ENCODE measurements around the gene RBM47.

The RBM47 gene

GRCh38 chr4:40596522-40596921, 33.1 kb downstream of the RBM47 start:
- Histone ChIP-seq H3K27ac (ENCODE audit: extremely low read depth, low read depth, low read length) (no peak overlapping the region), H3K4me3 (ENCODE audit: low read depth, low read length) (no peak overlapping the region), H3K4me1 (ENCODE audit: control insufficient read depth, insufficient read depth, low read length) (no peaks in the 10 kb centered on the region), H3K36me3 (ENCODE audit: control insufficient read depth in 2 of 2, insufficient read depth in 1 of 2, low read length in 2 of 2) (no peaks in the 10 kb centered on the region), H3K9me3 (ENCODE audit: control insufficient read depth, insufficient read depth, low read depth, low read length) (no peaks in the 10 kb centered on the region)
- ChIA-PET CTCF (no interaction called here), POLR2A (no interaction called here)
- no peak for TF ChIP-seq ZNF157 (tag by site-specific recombination; IDR thresholded peaks at IDR 0.05)
- no peak for TF ChIP-seq SETDB1 (IDR thresholded peaks at IDR 0.05; ENCODE audit: insufficient read length, low read length)
- no peak for TF ChIP-seq ZNF677 (tag by site-specific recombination; IDR thresholded peaks at IDR 0.05)
- TF ChIP-seq ZNF174 (tag by site-specific recombination; IDR thresholded peaks at IDR 0.05), result no peak
- TF ChIP-seq, protein P1, sequence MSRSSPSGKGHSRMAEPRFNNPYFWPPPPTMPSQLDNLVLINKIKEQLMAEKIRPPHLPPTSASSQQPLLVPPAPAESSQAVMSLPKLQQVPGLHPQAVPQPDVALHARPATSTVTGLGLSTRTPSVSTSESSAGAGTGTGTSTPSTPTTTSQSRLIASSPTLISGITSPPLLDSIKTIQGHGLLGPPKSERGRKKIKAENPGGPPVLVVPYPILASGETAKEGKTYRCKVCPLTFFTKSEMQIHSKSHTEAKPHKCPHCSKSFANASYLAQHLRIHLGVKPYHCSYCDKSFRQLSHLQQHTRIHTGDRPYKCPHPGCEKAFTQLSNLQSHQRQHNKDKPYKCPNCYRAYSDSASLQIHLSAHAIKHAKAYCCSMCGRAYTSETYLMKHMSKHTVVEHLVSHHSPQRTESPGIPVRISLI (tag by site-specific recombination; IDR thresholded peaks at IDR 0.05), result no peak
- TF ChIP-seq KLF7 (tag by site-specific recombination; IDR thresholded peaks at IDR 0.05; ENCODE audit: borderline replicate concordance), result no peak
- no peak for TF ChIP-seq GLI2 (tag by site-specific recombination; IDR thresholded peaks at IDR 0.05; ENCODE audit: borderline replicate concordance, low read depth)

DNA sequence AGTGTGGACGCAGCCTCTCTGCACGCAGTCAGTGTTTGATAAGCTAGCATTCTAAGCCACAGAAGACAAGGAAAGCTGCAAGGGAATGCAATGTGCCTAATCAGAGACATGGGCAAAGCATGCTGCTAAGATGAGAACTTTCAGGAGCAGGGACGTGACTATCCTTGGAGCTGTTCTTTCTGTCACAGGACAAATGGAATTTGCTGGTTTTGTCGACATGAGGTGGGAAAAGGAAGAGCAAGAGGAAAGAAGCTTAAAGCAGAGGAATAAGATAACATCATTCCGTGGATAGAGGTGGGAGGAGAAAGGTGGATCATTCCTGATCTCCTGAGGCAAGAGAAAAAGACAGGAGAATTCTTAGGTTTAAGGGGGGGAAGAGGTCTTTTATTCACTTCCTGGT, 33.7 kb downstream of the RBM47 start:
- H3K4me3 ChIP-seq (ENCODE audit: low read depth, low read length), result no peak overlapping the region
- CTCF ChIA-PET, result no interaction called here
- no peaks in the 10 kb centered on the region for H3K4me1 ChIP-seq (ENCODE audit: control insufficient read depth, insufficient read depth, low read length)
- no peak for TF ChIP-seq ZNF571 (tag by site-specific recombination; IDR thresholded peaks at IDR 0.05)
- no peak for TF ChIP-seq ZNF121 (tag by site-specific recombination; IDR thresholded peaks at IDR 0.05)
- no peak for TF ChIP-seq ZNF433 (tag by site-specific recombination; IDR thresholded peaks at IDR 0.05; ENCODE audit: low read depth)
- TF ChIP-seq, protein P2, sequence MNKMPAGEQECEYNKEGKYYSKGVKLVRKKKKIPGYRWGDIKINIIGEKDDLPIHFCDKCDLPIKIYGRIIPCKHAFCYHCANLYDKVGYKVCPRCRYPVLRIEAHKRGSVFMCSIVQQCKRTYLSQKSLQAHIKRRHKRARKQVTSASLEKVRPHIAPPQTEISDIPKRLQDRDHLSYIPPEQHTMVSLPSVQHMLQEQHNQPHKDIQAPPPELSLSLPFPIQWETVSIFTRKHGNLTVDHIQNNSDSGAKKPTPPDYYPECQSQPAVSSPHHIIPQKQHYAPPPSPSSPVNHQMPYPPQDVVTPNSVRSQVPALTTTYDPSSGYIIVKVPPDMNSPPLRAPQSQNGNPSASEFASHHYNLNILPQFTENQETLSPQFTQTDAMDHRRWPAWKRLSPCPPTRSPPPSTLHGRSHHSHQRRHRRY (tag by site-specific recombination; IDR thresholded peaks at IDR 0.05), result no peak
- no peak for TF ChIP-seq ZNF16 (tag by site-specific recombination; IDR thresholded peaks at IDR 0.05; ENCODE audit: low read depth)
- no peak for TF ChIP-seq GFI1B (tag by site-specific recombination; IDR thresholded peaks at IDR 0.05)
- TF ChIP-seq ZSCAN23 (tag by site-specific recombination; IDR thresholded peaks at IDR 0.05), result no peak
- no peak for TF ChIP-seq ZNF488 (tag by site-specific recombination; IDR thresholded peaks at IDR 0.05)
- TF ChIP-seq MZF1 (tag by site-specific recombination; IDR thresholded peaks at IDR 0.05; ENCODE audit: borderline replicate concordance), result no peak
- no peak for TF ChIP-seq ZNF660 (tag by site-specific recombination; IDR thresholded peaks at IDR 0.05)
- no peak for TF ChIP-seq ZNF146 (tag by site-specific recombination; IDR thresholded peaks at IDR 0.05)
- TF ChIP-seq, protein P3, sequence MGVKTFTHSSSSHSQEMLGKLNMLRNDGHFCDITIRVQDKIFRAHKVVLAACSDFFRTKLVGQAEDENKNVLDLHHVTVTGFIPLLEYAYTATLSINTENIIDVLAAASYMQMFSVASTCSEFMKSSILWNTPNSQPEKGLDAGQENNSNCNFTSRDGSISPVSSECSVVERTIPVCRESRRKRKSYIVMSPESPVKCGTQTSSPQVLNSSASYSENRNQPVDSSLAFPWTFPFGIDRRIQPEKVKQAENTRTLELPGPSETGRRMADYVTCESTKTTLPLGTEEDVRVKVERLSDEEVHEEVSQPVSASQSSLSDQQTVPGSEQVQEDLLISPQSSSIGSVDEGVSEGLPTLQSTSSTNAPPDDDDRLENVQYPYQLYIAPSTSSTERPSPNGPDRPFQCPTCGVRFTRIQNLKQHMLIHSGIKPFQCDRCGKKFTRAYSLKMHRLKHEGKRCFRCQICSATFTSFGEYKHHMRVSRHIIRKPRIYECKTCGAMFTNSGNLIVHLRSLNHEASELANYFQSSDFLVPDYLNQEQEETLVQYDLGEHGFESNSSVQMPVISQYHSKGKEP (tag by site-specific recombination; IDR thresholded peaks at IDR 0.05), result no peak
- no peak for TF ChIP-seq ZNF302 (tag by site-specific recombination; IDR thresholded peaks at IDR 0.05; ENCODE audit: low read depth)
- TF ChIP-seq ZNF692 (tag by site-specific recombination; IDR thresholded peaks at IDR 0.05), result no peak
- TF ChIP-seq ZNF221 (tag by site-specific recombination; IDR thresholded peaks at IDR 0.05; ENCODE audit: borderline replicate concordance), result no peak
- TF ChIP-seq HOXD13 (CRISPR knock-in tag; IDR thresholded peaks at IDR 0.05; ENCODE audit: borderline replicate concordance), result no peak
- TF ChIP-seq ZNF513 (tag by site-specific recombination; IDR thresholded peaks at IDR 0.05), result no peak
- TF ChIP-seq, protein P4, sequence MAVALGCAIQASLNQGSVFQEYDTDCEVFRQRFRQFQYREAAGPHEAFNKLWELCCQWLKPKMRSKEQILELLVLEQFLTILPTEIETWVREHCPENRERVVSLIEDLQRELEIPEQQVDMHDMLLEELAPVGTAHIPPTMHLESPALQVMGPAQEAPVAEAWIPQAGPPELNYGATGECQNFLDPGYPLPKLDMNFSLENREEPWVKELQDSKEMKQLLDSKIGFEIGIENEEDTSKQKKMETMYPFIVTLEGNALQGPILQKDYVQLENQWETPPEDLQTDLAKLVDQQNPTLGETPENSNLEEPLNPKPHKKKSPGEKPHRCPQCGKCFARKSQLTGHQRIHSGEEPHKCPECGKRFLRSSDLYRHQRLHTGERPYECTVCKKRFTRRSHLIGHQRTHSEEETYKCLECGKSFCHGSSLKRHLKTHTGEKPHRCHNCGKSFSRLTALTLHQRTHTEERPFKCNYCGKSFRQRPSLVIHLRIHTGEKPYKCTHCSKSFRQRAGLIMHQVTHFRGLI (tag by site-specific recombination; IDR thresholded peaks at IDR 0.05), result no peak
- TF ChIP-seq ZNF23 (tag by site-specific recombination; IDR thresholded peaks at IDR 0.05; ENCODE audit: borderline replicate concordance), result no peak
- H3K27ac ChIP-seq (ENCODE audit: extremely low read depth, low read depth, low read length), result no peak overlapping the region
- no peaks in the 10 kb centered on the region for H3K9me3 ChIP-seq (ENCODE audit: control insufficient read depth, insufficient read depth, low read depth, low read length)
- no peaks in the 10 kb centered on the region for H3K36me3 ChIP-seq (ENCODE audit: control insufficient read depth in 2 of 2, insufficient read depth in 1 of 2, low read length in 2 of 2)
- POLR2A ChIA-PET, result no interaction called here
